Caco-2 (cell line): Measurements from ENCODE around the gene C10orf90. TPM values are rescaled to one million over a fixed set of nuclear protein-coding genes. Genes with fewer than 3 reads are reported as not detected.

Source experiments
- BruUV-seq: library from RNA; stranded (reverse); fragments of 400-500 nt; replicated peaks from 2 replicates; lab custom pipeline; 2021; lab: Mats Ljungman, UMichigan
- CTCF ChIA-PET: fragments of 300-600 bp; sonication (Branson Sonifier 250); formaldehyde crosslinking; loops from one replicate; lab custom pipeline; 2022; ENCODE audit warnings: antibody characterized with exemption; lab: Charles Lee
- POLR2A ChIA-PET: fragments of 300-600 bp; sonication (Branson Sonifier 250); formaldehyde crosslinking; loops from one replicate; lab custom pipeline; 2022; ENCODE audit warnings: antibody characterized with exemption; lab: Charles Lee
- DNase-seq, 2 experiments: peaks; one replicate each; pipeline versions ENCODE4 v3.0.0 to v3.0.0-alpha.2; 2020 to 2022
- H3K27me3 ChIP-seq: replicated peaks from 2 replicates; pipeline ENCODE4 v1.6.0; 2011; ENCODE audit warnings: low read length; ENCODE audit not compliant: control insufficient read depth, insufficient read depth
- H3K36me3 ChIP-seq: 2 replicates; pipeline ENCODE4 v1.5.1; 2011; ENCODE audit warnings: low read length; ENCODE audit not compliant: control insufficient read depth, insufficient read depth
- H3K4me1 ChIP-seq: fragments of 250-450 bp; sonication (Bioruptor Pico); 2 replicates; pipeline ENCODE4 v1.5.1; 2020; ENCODE audit warnings: mild to moderate bottlenecking
- H3K4me3 ChIP-seq: 2 replicates; pipeline ENCODE4 v1.5.1; 2011; ENCODE audit warnings: low read depth, mild to moderate bottlenecking, control low read depth, low read length
- H3K9me3 ChIP-seq: fragments of 250-450 bp; sonication (Bioruptor Pico); 2 replicates; pipeline ENCODE4 v1.5.1; 2020; ENCODE audit warnings: mild to moderate bottlenecking, moderate library complexity
- H3K27ac Mint-ChIP-seq: one replicate; pipeline ENCODE4 v1.8.0; 2022; ENCODE audit warnings: mixed read lengths; ENCODE audit not compliant: unreplicated experiment
- H3K27me3 Mint-ChIP-seq: one replicate; pipeline ENCODE4 v1.8.0; 2022; ENCODE audit warnings: mixed read lengths; ENCODE audit not compliant: insufficient read depth, unreplicated experiment
- H3K36me3 Mint-ChIP-seq: one replicate; pipeline ENCODE4 v1.8.0; 2022; ENCODE audit warnings: mild to moderate bottlenecking, mixed read lengths; ENCODE audit not compliant: insufficient read depth, unreplicated experiment
- H3K4me1 Mint-ChIP-seq: one replicate; pipeline ENCODE4 v1.8.0; 2022; ENCODE audit warnings: low read depth, mixed read lengths; ENCODE audit not compliant: unreplicated experiment
- H3K4me3 Mint-ChIP-seq: one replicate; pipeline ENCODE4 v1.8.0; 2022; ENCODE audit warnings: mild to moderate bottlenecking, moderate library complexity, mixed read lengths; ENCODE audit not compliant: unreplicated experiment
- H3K9me3 Mint-ChIP-seq: one replicate; pipeline ENCODE4 v1.8.0; 2022; ENCODE audit warnings: mixed read lengths; ENCODE audit not compliant: unreplicated experiment
- intact Hi-C: fragments of 100-400 bp; cut with micrococcal nuclease; formaldehyde crosslinking; loops from one replicate; pipeline ENCODE4 v1.10.0; 2022; ENCODE audit not compliant: unreplicated experiment
- total RNA-seq: library from RNA; stranded (reverse); gene quantifications from 2 replicates; pipeline ENCODE4 v1.2.3, GENCODE V29; 2022
- TF ChIP-seq, protein P1 (sequence below), 2 experiments: fragments of 200-600 bp in 1 of 2; IDR thresholded peaks; 1 replicate in 1 of 2; 2 replicates in 1 of 2; pipeline versions ENCODE4 v1.5.1 to v1.8.0; 2011 to 2022; ENCODE audit warnings: antibody characterized with exemption in 1 of 2, control low read depth in 1 of 2, inconsistent platforms in 1 of 2, low read depth in 1 of 2, low read length in 1 of 2, mild to moderate bottlenecking in 1 of 2, moderate library complexity in 1 of 2; ENCODE audit not compliant: insufficient read depth in 1 of 2, severe bottlenecking in 1 of 2, unreplicated experiment in 1 of 2

Gene C10orf90
- total RNA-seq, 1 experiment from 2014 or later, result not detected

DNA sequence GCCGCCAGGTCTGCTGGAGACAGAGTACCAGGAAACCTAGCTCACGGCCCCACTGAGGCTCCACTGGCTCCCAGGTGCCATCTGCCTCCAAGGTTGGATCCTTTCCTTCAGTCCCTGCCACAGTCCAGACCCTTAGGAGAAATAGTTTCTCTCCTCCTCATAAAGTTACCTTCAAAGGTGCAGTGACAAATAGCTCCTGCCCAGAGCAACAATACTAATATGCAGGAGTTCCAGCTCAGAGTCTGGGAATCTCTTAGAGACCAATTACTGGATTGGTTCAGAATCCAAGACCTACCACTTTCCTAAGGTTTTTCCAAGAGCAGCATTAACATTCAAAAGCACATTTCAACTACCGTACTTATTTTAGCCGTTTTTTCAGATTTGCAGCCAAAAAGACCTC, 241.2 kb downstream of the C10orf90 start:
- Histone ChIP-seq H3K4me1 (no peaks in the 10 kb centered on the region), H3K4me3 (no peak overlapping the region), H3K36me3 (no peaks in the 10 kb centered on the region), H3K9me3 (no peaks in the 10 kb centered on the region), H3K27me3 (no peaks in the 10 kb centered on the region)
- Mint-ChIP-seq H3K27me3 (peaks cover 5% of the 10 kb centered on the region), H3K4me3 (no peak overlapping the region), H3K27ac (no peak overlapping the region), H3K4me1 (no peaks in the 10 kb centered on the region), H3K9me3 (no peaks in the 10 kb centered on the region), H3K36me3 (no peaks in the 10 kb centered on the region)
- DNase-seq, result no peak
- TF ChIP-seq, protein P1, sequence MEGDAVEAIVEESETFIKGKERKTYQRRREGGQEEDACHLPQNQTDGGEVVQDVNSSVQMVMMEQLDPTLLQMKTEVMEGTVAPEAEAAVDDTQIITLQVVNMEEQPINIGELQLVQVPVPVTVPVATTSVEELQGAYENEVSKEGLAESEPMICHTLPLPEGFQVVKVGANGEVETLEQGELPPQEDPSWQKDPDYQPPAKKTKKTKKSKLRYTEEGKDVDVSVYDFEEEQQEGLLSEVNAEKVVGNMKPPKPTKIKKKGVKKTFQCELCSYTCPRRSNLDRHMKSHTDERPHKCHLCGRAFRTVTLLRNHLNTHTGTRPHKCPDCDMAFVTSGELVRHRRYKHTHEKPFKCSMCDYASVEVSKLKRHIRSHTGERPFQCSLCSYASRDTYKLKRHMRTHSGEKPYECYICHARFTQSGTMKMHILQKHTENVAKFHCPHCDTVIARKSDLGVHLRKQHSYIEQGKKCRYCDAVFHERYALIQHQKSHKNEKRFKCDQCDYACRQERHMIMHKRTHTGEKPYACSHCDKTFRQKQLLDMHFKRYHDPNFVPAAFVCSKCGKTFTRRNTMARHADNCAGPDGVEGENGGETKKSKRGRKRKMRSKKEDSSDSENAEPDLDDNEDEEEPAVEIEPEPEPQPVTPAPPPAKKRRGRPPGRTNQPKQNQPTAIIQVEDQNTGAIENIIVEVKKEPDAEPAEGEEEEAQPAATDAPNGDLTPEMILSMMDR (IDR thresholded peaks at IDR 0.05; ENCODE audit: insufficient read depth in 1 of 2, low read depth in 1 of 2, low read length in 1 of 2, severe bottlenecking in 1 of 2, unreplicated experiment in 1 of 2), result no peak
- intact Hi-C loops, result no loop called here
- POLR2A ChIA-PET, result no interaction called here
- CTCF ChIA-PET, result no interaction called here
- BruUV-seq, result no TSS peak

DNA sequence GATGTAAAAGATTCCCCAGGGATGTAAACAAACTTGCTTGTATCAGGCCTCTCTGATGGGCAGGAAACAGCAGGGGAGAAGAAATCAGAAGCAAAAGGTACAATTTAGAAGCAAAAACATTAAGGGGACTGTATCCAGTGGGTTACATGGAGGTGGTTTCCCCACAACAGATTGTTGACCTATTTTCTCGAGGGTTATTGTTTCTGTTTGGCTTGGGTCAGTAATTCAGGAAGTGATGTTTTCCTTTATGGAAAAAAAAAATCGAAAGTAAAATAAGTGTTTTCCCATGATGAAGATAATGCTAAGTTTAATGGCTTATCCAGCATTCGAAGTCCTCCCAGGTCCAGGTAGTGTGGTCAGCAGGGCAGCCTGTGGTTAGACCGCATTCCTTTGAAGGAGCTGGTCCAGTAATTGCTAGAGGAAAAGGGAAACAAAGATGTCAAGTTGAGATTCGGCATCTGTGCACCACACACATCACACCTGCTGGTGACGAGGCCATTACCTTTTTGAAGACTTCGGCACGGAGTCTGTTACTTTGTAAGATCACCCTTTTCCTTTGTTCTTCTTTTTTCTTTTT, 244.9 kb downstream of the C10orf90 start:
- CTCF ChIA-PET, result no interaction called here
- POLR2A ChIA-PET, result no interaction called here
- intact Hi-C loops, result no loop called here
- no peak overlapping the region for H3K27ac Mint-ChIP-seq
- no peak for DNase-seq
- H3K27me3 Mint-ChIP-seq, result peaks cover 4% of the 10 kb centered on the region
- Histone ChIP-seq H3K36me3 (no peaks in the 10 kb centered on the region), H3K9me3 (no peaks in the 10 kb centered on the region; the same call in none of the 2 replicates), H3K4me1 (no peaks in the 10 kb centered on the region), H3K27me3 (no peaks in the 10 kb centered on the region), H3K4me3 (no peak overlapping the region)
- TF ChIP-seq, protein P1 (IDR thresholded peaks at IDR 0.05; ENCODE audit: insufficient read depth in 1 of 2, low read depth in 1 of 2, low read length in 1 of 2, severe bottlenecking in 1 of 2, unreplicated experiment in 1 of 2), result no peak
- H3K9me3 Mint-ChIP-seq, result no peaks in the 10 kb centered on the region
- no peak overlapping the region for H3K4me3 Mint-ChIP-seq
- no peaks in the 10 kb centered on the region for H3K4me1 Mint-ChIP-seq
- no peaks in the 10 kb centered on the region for H3K36me3 Mint-ChIP-seq
- BruUV-seq, result no TSS peak

DNA sequence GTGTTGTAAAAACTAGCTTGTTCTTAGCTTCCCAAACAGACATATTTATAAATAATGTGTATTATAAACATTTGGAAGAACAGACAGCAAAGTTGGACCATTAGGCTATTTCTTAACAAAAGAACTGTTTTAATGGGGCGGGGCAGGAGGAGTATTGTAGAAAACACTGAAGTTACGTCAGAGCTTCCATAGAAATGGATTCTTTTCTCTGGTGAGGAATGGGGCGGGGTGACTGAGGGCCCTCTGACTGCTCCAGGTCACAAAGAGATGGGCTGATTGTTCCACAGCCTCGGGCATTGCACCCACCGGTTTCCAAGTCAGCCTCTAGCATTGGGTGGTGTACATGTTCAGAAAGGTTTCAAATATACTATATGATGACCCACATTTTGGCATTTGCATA, 245.5 kb downstream of the C10orf90 start:
- intact Hi-C loops, result no loop called here
- POLR2A ChIA-PET, result no interaction called here
- no peaks in the 10 kb centered on the region for H3K36me3 Mint-ChIP-seq
- Histone ChIP-seq H3K27me3 (no peaks in the 10 kb centered on the region), H3K36me3 (no peaks in the 10 kb centered on the region), H3K4me3 (no peak overlapping the region), H3K9me3 (no peaks in the 10 kb centered on the region; the same call in none of the 2 replicates), H3K4me1 (no peaks in the 10 kb centered on the region)
- no peak for DNase-seq
- peaks cover 4% of the 10 kb centered on the region for H3K27me3 Mint-ChIP-seq
- no peak overlapping the region for H3K4me3 Mint-ChIP-seq
- CTCF ChIA-PET, result no interaction called here
- no TSS peak for BruUV-seq
- H3K27ac Mint-ChIP-seq, result no peak overlapping the region
- TF ChIP-seq, protein P1 (IDR thresholded peaks at IDR 0.05; ENCODE audit: insufficient read depth in 1 of 2, low read depth in 1 of 2, low read length in 1 of 2, severe bottlenecking in 1 of 2, unreplicated experiment in 1 of 2), result no peak
- H3K9me3 Mint-ChIP-seq, result no peaks in the 10 kb centered on the region
- H3K4me1 Mint-ChIP-seq, result no peaks in the 10 kb centered on the region
